HG02870 (cell line): ENCODE results near the gene SLC38A11.
"Not testable (repeated sequence)": the region's sequence is repeated elsewhere in the genome, so short reads cannot be mapped to it uniquely, and the experiment has no call there.

Source experiments
- ATAC-seq: cut with Tn5 transposase; IDR thresholded peaks from one replicate; pipeline ENCODE4 v1.9.1; 2021; ENCODE audit warnings: mild to moderate bottlenecking, moderate library complexity; ENCODE audit not compliant: unreplicated experiment

Gene SLC38A11, protein sequence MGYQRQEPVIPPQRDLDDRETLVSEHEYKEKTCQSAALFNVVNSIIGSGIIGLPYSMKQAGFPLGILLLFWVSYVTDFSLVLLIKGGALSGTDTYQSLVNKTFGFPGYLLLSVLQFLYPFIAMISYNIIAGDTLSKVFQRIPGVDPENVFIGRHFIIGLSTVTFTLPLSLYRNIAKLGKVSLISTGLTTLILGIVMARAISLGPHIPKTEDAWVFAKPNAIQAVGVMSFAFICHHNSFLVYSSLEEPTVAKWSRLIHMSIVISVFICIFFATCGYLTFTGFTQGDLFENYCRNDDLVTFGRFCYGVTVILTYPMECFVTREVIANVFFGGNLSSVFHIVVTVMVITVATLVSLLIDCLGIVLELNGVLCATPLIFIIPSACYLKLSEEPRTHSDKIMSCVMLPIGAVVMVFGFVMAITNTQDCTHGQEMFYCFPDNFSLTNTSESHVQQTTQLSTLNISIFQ

DNA sequence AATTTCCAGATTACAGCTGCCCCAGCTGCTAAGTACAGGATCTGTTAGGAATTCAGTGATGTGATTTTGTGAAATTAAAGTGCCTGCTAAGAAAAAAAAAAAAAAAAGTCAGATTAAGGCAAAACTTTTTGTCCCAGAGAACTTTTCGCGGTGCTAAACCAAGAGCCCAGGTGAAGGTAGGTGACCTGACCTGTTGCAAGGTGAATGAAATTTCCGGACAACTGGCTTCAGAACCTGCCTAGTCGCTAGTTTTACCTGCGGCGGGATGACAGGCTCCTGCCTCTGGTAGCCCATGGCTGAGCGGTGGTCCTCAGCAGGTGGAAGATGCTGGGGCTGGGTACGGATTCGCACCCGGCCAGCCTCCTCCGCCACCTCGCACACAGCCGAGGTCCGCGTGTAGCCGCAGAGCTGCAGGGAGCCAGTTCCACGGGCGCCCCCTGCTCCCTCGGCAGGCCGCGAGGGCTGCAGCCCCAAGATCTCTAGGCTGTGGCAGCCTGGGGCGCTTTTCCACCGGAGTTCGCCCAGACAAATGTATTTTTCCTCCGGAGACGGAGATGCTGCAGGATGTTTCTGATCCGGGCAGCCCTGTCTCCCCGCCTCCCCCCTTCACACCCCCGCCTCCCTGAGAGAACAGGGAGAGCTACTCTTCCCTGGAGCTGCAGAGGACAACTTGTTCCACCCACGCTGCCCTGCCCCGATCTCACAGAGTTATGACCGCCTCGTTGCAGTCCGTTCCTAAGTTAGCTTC lies at the start of gene SLC38A11:
Gene SLC38A11 (minus strand): TSS at position 572 of the 748 bp plus-strand sequence. CDS start 278 bp downstream, at position 294.
- ATAC-seq, result no peak

DNA sequence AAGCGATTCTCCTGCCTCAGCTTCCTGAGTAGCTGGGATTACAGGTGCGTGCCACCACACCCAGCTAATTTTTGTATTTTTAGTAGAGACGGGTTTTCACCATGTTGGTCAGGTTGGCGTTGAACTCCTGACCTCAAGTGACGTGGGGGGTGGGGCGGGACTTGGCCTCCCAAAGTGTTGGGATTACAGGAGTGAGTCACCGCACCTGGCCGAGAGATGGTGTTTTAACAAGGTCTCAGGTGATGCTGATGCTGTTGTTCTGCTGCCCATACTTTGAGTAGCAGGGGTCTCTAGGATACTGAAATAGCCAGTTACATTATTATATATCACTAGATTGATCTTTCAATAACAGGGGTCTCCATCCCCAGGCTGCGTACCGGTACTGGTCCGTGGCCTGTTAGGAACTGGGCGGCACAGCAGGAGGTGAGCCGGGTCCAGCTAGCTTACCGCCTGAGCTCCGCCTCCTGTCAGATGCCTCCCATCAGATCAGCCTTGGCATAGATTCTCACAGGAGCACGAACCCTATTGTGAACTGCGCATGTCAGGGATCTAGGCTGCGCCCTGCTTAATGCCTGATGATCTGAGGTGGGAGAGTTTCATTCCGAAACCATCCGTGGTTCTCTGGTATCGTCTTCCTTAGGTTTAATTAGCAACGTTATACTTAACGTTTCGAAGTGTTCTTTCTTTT lies 48.3 kb upstream of the SLC38A11 start:
- ATAC-seq, result no peak

DNA sequence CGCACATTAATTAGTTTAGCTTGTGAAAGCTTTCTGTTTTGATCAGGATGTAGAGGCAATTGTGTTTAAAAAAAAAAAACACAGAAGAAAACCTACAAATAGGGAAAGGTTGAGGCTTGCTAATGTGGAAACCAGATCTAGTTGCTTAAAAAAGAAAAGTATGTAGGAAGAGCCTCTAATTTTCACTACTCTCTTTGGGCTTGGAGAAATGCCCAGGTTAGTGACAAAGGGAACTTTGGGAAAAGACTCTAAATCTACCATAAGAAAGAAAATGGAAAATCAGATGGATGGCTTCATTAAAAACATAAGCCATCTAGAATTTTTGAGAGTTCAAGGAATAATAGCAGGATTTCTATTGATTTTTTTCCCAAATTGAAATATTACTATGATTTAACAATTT lies 47.3 kb upstream of the SLC38A11 start:
- no peak for ATAC-seq

DNA sequence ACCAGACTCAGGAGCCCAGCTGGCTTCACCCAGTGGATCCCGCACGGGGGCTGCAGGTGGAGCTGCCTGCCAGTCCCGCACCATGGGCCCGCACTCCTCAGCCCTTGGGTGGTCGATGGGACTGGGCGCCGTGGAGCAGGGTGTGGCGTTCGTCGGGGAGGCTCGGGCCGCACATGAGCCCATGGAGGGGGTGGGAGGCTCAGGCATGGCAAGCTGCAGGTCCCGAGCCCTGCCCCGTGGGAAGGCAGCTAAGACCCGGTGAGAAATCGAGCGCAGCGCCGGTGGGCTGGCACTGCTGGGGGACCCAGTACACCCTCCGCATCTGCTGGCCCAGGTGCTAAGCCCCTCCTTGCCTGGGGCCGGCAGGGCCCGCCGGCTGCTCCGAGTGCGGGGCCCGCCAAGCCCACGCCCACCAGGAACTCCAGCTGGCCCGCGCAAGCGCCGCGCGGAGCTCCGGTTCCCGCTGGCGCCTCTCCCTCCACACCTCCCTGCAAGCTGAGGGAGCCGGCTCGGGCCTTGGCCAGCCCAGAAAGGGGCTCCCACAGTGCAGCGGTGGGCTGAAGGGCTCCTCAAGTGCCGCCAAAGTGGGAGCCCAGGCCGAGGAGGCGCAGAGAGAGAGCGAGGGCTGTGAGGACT lies 39.5 kb upstream of the SLC38A11 start:
- ATAC-seq, result not testable (repeated sequence)

DNA sequence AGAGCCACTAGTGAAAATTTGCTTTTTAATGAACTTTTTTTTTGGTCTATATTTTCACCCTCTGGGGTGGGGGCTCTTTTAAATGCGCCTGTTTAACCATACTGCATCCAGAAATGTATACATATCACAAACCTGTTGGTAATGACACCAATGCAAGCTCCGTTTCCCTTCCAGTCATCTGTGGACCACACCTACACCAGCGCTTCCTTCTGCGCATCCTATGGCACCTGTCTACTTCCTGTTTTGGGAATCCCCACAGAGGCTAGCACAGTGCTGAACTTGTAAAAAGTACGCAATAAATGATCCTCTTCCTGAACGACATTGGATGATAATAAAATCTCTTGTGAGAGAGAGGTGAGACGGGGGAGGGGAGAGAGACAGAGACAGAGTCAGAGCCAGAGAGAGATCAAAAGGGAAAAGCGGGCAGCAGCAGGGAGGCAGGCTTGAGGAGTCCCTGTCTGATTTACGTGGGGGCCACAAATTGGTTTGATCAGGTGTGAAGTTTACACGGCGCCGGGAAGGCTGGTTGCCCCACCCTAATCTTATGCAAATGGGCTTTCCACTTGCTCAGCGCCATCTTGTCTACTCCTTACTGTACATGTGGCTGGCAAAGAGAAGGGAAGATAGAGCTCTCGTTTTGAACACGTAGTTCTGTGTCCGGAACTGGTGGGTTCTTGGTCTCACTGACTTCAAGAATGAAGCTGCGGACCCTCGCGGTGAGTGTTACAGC lies 38.1 kb upstream of the SLC38A11 start:
- ATAC-seq, result no peak

DNA sequence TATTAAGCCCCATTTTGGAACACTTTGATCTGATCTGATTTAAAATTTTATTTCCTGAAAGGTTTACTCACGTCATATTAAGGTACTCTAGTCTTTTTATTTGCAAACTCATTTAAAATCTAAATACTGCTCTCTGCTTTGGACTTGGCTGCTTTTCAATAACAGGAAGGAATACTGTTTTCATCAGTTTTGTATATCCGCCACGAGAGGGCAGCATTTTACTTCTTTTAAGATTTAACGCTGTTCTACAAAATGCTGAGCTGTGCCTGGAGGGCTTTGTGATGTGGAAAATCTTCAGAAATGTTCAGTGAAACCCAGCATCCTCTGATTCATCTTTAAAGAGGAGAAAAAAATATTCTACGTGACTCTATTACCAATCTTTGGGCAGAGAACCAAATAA lies 37.5 kb upstream of the SLC38A11 start:
- peak; percentile 77 for ATAC-seq

DNA sequence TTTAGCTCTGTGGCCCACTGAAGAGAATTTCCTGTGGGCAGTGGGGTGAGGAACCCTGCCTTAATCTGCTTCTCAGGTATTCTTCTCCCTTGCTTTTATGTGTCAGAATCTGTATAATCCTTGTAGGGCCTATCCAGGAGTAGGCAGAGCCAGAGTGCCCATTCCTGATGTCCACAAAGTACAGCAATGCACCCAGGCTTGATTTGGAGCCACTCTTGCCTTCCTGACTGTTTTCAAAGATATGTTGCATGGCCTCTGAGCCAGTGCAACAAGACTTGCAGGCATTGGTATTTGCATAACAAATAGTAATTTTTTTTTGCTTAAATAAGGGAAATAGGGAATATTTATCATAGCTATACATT lies 36.7 kb upstream of the SLC38A11 start:
- not testable (repeated sequence) for ATAC-seq

DNA sequence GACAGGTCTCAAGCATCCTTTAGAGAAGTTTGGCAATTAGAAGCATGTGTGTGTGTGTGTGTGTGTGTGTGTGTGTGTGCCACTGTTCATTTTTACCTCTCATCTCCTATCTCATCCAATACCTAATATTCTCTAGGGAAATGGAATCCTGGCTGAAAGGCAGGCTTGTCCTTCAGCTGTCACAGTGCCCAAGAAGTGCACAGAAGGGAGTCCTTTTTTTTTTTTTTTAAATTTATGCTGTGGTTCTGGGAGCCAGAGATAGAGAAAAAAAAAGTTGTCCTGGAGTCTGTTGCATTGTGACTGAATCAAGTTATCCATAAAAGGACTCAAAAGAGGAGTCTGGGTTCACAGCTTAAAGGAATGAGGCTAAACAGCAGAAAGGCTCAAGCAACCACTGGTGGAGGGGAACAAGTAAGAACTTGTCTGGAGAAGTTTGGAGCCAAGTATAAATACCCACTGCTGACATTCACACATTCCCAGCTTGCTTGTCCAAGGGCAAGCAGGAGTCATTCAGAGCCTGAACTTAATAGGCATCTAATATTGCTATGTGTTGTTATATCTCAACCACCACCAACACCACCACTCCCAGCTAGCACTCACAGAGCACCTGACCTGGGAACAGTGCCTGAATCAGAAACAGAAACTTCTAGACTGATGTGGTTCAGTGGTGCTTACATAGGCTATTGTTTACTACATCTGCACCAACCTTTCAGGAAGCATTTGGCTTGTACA lies 36.2 kb upstream of the SLC38A11 start:
- ATAC-seq, result peak; percentile 66

DNA sequence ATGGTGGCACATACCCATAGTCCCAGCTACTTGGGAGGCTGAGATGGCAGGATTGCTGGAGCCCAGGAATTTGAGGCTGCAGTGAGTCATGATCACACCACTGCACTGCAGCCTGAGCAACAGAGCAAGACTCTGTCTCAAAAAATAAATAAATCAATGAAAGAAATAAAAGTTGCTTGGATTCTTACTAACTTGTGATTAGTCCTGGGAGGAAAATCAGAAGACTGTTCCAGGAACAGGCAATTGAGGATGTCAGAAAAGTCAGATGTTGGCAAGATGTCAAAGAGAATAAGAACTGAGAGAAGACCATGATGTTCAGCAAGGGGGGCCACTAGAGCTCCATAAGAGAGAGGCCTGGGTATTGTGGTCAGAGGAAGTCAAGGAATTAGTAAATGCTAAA lies 35.6 kb upstream of the SLC38A11 start:
- ATAC-seq, result not testable (repeated sequence)

DNA sequence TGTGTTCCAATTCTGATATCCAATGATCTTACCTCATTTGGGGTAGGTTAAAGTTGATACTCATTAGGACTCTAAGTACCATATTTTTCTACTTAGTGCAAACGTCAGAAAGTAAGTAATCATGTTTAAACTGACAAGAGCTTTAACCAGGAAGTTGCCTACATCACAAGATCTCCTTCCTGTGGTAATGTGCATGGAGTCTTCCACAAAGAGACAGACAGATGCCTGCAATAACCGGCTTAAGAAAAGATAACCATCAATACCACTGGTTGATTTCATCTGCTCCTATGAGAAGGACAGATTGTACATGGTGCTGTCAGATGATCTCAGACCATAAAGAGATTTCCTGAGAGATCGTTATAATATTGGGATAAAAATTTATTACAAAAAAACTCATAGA lies 33.5 kb upstream of the SLC38A11 start:
- ATAC-seq, result not testable (repeated sequence)

DNA sequence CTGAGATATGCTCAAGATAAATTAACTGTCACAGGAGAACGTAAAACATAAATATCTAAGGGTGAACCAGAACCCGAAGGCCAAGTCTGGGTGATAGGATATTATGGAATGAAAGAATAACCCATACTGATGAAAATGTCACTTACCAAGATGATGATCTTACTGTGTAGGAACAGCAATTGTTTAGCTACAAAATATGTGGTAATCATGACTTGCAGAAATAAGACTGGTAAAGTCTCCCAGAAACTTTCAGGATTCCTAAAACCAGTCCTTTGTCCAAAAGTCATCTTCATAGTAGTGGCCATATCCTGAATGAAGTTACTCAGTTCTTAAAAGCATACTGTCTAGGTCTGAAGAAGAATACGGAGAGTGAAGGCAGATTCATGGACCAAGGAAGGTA lies 30.7 kb upstream of the SLC38A11 start:
- not testable (repeated sequence) for ATAC-seq

DNA sequence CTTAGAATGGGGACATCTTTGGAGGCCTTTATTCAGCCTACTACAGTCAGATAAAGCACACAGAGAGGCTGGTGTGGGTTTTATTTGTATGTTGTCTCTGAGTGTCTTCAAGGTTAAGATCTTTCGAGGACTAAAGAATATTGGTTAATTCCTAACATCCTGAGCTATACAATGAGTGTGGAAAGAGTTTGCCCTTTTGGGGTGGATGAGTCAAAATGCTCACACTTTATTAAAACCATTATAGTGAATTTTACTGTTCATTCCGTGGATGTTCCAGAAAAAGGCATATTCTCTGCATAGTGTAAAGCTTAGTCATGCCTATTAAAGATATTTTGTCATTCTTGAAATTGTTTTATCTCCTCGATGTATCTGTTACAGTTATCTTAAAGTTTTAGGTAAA lies 29.1 kb upstream of the SLC38A11 start:
- ATAC-seq, result no peak

DNA sequence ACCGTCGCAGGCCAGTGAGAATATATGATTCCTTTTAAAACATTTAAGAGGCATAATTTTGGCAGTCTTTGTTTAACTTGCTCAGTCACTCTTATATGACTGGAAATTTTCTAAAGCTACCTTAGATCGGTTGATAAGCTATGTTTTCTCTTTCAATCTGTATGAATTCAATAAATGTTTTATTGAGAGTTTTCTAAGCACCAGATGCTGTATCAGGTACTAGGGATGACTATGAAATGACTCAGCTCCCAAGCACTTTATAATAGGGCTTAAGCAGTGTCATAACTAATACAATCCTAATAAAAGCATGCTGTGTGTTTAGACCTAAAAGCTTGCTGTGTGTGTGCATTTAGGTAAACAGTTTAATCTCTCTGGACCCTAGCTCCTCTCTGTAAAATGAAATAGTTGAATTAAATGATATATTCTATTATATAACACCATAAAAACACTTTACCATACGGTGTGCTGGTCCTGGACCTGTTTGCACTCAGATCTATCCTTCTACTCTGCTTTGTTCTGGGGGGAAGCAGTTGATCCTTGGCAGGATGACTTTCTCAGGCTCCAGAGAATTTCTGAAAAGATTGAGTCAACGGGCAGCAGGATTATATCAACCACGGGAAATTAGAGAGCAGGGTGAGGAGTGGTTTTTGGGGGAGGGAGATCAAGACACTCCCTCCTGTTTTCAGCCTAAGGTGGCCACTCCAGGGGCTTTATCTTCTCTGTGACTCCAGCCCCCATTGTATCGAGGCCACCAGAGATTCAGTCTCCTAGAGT lies 26.1 kb upstream of the SLC38A11 start:
- no peak for ATAC-seq

DNA sequence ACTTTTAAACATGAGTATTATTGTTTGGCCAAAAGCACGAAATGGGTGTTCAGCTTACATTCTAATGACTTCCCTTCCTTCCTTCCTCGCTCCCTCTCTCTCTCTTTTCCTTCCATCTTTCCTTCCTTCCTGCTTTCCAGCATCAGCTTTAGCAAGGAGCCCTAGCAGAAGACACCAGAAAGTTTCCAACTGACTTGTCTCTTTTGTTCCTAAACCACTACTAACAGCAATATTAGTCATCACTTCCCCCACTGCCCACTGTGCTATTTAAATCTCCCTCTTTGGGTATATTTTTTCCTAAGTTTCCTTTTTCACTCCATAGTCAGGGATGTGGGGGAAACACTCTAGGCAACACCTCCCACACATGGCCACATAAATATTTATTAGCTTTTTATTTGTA lies 25.4 kb upstream of the SLC38A11 start:
- ATAC-seq, result peak; percentile 49

DNA sequence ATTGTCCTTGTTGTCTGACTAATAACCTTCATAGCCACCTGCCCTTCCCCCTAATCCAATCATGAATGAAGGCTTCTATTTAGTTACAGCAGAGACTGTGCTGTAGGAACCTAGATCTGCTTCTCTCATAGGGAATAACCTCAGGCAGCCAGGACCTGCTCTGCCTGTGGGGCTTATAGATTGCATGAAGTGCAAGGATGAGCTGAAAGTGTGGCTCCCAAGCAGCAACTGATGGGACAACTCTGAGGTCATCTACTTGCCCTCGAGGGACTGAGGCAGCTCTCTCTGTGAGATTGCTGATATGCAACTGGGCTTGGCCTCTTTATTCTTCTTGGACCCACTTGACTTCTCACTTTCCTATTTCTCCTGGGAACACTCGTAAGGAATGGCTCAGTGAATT lies 23.8 kb upstream of the SLC38A11 start:
- ATAC-seq, result no peak

DNA sequence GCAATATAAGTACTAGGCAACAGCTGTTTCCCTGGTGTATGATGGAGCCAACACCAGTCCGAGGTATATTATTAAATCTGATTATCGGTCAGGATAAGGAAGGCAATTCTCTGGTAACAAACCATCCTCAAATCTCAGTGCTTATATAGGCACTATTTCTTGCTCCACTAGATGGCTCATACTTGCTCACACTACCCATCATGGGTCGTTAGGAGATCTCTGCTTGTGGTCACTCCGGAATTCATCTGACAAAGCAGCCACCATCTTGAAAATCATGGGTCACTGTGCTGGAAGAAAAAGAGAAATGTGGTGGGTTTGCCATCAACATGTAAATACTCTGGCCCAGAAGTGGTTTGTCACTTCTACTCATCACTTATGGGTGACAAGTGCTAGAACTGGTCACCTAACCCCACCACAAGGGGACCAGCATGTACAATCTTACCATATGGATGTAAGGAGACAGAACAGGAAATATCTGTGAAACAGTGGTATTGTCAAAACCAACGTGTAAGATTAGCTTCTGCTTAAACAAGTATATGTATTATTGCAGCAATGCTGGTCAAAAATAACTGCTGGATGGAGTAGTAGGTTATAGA lies 21.6 kb upstream of the SLC38A11 start:
- ATAC-seq, result not testable (repeated sequence)

DNA sequence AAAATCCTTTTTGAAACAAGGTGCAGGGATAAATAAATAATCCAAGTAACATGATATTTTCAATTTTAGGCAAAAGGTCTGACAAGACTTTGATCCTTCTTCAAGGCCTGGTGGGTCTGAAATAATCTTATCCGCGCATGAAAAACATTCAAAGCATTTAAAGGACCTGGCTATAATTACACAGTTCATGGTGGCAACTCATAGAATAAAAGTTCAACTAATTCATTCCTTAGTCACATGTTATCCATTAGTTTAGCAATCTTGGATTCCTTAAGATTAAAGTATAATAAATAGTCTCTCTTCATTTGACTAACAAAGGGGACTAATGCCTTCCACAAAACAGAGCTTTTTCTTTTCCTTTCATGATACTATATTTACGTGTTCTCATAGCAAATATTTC lies 21.0 kb upstream of the SLC38A11 start:
- no peak for ATAC-seq

DNA sequence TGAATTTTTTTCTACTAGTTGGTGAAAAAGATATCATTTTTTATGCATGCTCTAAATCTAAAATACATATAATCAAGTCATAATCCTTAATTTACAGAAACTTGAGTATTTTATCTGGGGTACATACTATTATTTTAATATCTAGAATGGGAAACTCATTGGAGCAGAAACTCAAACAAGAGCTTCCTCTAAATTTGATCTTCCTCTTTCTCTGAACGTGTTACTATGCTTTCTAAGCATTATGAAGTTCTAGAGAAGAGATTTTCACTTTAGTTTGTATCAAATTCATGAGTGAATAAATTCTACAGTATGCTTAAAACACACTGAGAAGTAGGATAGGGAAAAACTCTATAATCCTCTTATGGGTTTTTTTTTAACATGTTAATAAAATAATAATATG lies 20.6 kb upstream of the SLC38A11 start:
- no peak for ATAC-seq

DNA sequence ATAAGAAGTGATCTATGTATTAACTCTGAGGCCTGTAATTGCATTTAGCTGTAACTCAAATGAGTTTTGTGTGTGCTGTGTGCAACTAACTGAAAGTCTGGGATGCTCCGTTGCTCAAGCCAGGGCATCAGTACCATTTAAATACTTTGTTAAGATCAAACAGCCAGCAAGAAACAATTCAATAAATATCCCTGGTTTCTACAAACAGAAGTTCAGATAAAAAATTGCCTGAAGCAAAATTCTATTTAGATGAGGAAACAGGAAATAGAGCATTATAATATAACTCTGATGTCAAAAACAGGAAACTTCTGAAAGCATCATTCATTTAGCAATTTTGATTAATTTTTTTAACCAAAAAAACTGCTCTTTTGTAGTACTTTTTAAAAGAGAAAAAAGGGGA lies 18.9 kb upstream of the SLC38A11 start:
- ATAC-seq, result no peak
